Activated naive CD8-positive, alpha-beta T cell (primary cell): ENCODE results near the gene PCSK5.

Experiments
- H3K27ac Mint-ChIP-seq: one replicate; pipeline ENCODE4 v1.8.0; 2021; ENCODE audit warnings: mixed read lengths
- H3K27me3 Mint-ChIP-seq: one replicate; pipeline ENCODE4 v1.8.0; 2021; ENCODE audit warnings: mixed read lengths
- H3K36me3 Mint-ChIP-seq: one replicate; pipeline ENCODE4 v1.8.0; 2021; ENCODE audit warnings: mixed read lengths
- H3K4me1 Mint-ChIP-seq: one replicate; pipeline ENCODE4 v1.8.0; 2021; ENCODE audit warnings: low read depth, mixed read lengths
- H3K4me3 Mint-ChIP-seq: one replicate; pipeline ENCODE4 v1.8.0; 2021; ENCODE audit warnings: mild to moderate bottlenecking, mixed read lengths
- H3K9me3 Mint-ChIP-seq: one replicate; pipeline ENCODE4 v1.8.0; 2021; ENCODE audit warnings: low read depth, mixed read lengths

The PCSK5 gene

DNA sequence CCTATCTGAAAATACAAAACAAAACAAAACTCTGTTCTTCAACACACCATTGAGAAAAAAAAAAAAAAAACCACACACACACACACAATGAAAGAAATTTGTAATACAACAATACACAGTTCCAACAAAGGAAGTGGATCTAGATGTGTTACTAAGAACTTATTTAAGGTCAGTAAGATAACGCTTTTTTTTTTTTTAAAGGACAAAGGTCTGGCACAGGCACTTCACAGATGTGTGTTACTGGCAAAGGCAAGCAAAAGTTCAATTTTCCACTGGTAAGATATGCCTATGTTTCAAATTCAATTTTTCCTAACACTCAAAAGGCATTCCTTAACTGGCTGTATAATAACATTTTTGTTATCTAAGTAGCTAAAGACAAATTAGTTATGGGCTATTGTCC lies 500.2 kb downstream of the PCSK5 start:
- H3K27me3 Mint-ChIP-seq, result no peaks in the 10 kb centered on the region
- peaks cover 21% of the 10 kb centered on the region for H3K36me3 Mint-ChIP-seq
- no peak overlapping the region for H3K4me3 Mint-ChIP-seq
- H3K27ac Mint-ChIP-seq, result no peak overlapping the region
- no peaks in the 10 kb centered on the region for H3K9me3 Mint-ChIP-seq
- peaks cover 36% of the 10 kb centered on the region for H3K4me1 Mint-ChIP-seq

DNA sequence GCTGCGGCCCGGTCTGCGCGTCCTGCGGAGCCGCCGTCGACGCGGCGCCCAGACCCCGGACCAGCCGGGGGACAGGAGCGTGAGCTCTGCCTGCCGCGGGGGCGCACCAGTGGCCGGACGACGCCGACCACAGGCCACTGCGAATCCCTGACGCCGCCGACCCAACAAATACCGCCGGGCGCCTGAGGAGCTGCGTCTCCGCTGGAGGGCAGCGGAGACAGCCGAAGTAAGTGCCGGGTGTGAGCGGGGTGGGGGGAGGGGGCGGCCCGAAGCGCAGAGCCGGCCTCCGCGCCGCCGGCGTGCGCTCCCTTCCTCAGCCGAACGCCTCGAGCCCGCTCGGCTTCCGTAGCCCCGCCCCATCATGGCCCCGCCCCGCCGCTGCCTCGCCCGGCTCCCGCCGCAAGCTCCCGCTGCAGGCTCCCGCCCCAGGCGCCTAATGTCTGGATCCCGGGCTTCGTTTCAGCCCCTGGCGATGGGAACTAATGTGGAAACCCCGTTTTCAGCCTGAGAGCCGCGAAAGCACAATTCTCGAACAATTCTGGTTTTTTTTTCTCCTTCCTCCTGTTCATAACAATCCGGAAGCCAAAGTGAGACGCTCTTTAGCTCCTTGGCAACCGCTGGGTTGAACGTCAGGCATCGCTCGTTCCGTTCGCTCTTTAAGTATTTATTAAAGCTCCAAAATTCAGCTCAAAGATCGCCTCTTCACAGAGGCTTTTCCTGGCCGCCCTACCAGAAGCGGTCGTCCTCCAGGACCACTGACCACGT lies 503.9 kb downstream of the PCSK5 start, which contains the start of gene RFK:
Gene RFK (minus strand): TSS at position 232 of the 765 bp plus-strand sequence. CDS start 255 bp downstream, outside the sequence.
- H3K27ac Mint-ChIP-seq, result peak within 1 kb of the TSS; percentile 97
- no peaks in the 10 kb centered on the region for H3K9me3 Mint-ChIP-seq
- H3K4me3 Mint-ChIP-seq, result peak within 1 kb of the TSS; percentile 99
- peaks cover 33% of the 10 kb centered on the region for H3K4me1 Mint-ChIP-seq
- no peaks in the 10 kb centered on the region for H3K27me3 Mint-ChIP-seq
- H3K36me3 Mint-ChIP-seq, result peaks cover 14% of the 10 kb centered on the region

DNA sequence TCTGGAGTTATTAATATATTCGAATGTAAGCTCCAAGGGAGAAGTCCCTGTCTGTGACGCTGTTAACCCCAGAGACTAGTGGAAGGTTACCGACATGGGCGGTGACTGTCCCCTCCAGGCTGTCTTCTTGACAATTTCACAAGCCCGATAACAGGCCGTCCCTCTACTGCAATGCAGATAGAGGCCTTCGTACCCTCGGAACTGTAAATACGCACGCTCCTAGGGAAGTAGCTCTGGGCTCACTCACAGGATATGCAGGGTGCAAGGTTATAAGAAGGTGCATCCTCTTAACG lies 504.4 kb downstream of the PCSK5 start:
- Mint-ChIP-seq H3K27ac (peak overlapping the region; percentile 97), H3K4me1 (peaks cover 33% of the 10 kb centered on the region), H3K4me3 (peak overlapping the region; percentile 99), H3K27me3 (no peaks in the 10 kb centered on the region), H3K9me3 (no peaks in the 10 kb centered on the region), H3K36me3 (peaks cover 14% of the 10 kb centered on the region)

DNA sequence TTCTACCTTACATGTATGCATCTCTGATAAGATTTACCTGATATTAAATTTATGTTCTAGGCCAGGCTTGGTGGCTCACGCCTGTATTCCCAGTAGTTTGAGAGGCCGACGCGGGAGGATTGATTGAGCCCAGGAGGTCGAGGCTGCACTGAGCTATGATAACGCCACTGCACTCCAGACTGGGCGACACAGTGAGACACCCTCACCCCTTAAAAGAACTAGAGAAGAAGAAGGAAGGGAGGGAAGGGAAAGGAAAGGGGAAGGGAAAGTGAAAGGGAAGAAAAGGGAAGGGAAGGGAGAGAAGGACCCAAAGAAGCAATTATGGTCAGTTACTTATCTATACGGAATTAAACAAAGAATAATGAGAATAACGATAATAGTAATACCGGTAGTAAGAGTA lies 504.9 kb downstream of the PCSK5 start:
- H3K36me3 Mint-ChIP-seq, result peaks cover 14% of the 10 kb centered on the region
- H3K27me3 Mint-ChIP-seq, result no peaks in the 10 kb centered on the region
- H3K4me3 Mint-ChIP-seq, result peak overlapping the region; percentile 40
- H3K4me1 Mint-ChIP-seq, result peaks cover 33% of the 10 kb centered on the region
- H3K27ac Mint-ChIP-seq, result peak overlapping the region; percentile 70
- H3K9me3 Mint-ChIP-seq, result no peaks in the 10 kb centered on the region

GRCh38 chr9:76396144-76396543 lies 505.7 kb downstream of the PCSK5 start:
- H3K27me3 Mint-ChIP-seq, result no peaks in the 10 kb centered on the region

GRCh38 chr9:76396597-76396996 lies 506.1 kb downstream of the PCSK5 start:
- H3K27me3 Mint-ChIP-seq, result no peaks in the 10 kb centered on the region
- H3K36me3 Mint-ChIP-seq, result peaks cover 10% of the 10 kb centered on the region
- H3K27ac Mint-ChIP-seq, result no peak overlapping the region
- no peak overlapping the region for H3K4me3 Mint-ChIP-seq
- peaks cover 26% of the 10 kb centered on the region for H3K4me1 Mint-ChIP-seq
- H3K9me3 Mint-ChIP-seq, result no peaks in the 10 kb centered on the region

More at GRCh38 chr9:76396144-76396543, 505.7 kb downstream of the PCSK5 start:
- peaks cover 10% of the 10 kb centered on the region for H3K36me3 Mint-ChIP-seq
- H3K4me3 Mint-ChIP-seq, result no peak overlapping the region
- no peak overlapping the region for H3K27ac Mint-ChIP-seq
- H3K9me3 Mint-ChIP-seq, result no peaks in the 10 kb centered on the region
- H3K4me1 Mint-ChIP-seq, result peaks cover 27% of the 10 kb centered on the region

DNA sequence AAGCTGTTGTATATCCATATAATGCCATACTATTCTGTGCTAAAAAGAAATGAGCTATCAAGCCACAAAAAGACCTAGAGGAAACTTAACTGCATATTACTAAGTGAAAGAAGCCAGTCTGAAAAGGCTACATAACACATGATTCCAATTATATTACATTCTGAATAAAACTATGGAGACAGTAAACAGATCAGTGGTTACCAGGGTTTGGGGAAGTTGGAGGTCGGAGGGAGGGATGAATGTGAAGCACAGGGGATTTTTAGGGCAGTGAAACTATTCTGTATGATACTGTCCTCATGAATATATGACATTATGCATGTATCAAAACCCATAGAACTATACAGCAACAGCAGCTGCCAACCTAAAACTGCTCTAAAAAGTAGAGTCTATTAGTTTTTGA lies 509.4 kb downstream of the PCSK5 start:
- Mint-ChIP-seq H3K36me3 (no peaks in the 10 kb centered on the region), H3K27me3 (no peaks in the 10 kb centered on the region), H3K9me3 (no peaks in the 10 kb centered on the region), H3K4me1 (peaks cover 16% of the 10 kb centered on the region), H3K27ac (no peak overlapping the region), H3K4me3 (no peak overlapping the region)

DNA sequence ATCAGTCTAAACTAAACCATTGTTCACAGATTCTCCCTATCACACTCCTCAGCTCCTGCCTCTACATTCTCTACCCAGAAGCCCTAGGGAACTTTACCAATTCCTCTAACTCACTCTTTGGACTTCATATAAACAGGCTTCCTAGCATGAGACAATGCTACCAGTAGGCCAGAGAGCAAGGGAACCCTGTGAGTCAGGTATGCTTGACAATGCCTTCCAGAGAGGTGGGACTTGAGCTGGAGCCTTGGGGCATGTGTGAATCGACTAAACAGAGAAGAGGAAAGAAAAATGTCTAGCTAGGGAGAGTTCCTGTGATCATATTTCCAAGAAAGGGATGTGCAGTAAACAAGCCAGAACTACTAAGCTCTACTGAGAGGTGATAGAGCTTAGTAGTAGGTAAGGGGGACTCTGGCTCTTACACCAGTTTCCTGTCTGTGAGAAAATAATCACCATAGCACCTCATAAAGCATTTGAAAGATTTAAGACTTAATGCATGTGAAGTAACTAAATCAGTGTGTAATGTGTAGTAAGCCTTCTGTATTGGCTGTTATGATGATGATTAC lies 510.1 kb downstream of the PCSK5 start:
- Mint-ChIP-seq H3K27ac (no peak overlapping the region), H3K9me3 (no peaks in the 10 kb centered on the region), H3K36me3 (no peaks in the 10 kb centered on the region), H3K27me3 (no peaks in the 10 kb centered on the region), H3K4me1 (peaks cover 10% of the 10 kb centered on the region), H3K4me3 (no peak overlapping the region)

- no peaks in the 10 kb centered on the region for H3K27me3 Mint-ChIP-seq
Measured at GRCh38 chr9:76401176-76401575, 510.7 kb downstream of the PCSK5 start.

GRCh38 chr9:76401580-76402354 lies 511.3 kb downstream of the PCSK5 start:
- H3K4me1 Mint-ChIP-seq, result peaks cover 10% of the 10 kb centered on the region
- no peak overlapping the region for H3K4me3 Mint-ChIP-seq
- no peaks in the 10 kb centered on the region for H3K9me3 Mint-ChIP-seq
- no peaks in the 10 kb centered on the region for H3K27me3 Mint-ChIP-seq
- H3K27ac Mint-ChIP-seq, result no peak overlapping the region
- H3K36me3 Mint-ChIP-seq, result no peaks in the 10 kb centered on the region

More at GRCh38 chr9:76401176-76401575, 510.7 kb downstream of the PCSK5 start:
- Mint-ChIP-seq H3K27ac (no peak overlapping the region), H3K9me3 (no peaks in the 10 kb centered on the region), H3K4me1 (peaks cover 10% of the 10 kb centered on the region), H3K4me3 (no peak overlapping the region), H3K36me3 (no peaks in the 10 kb centered on the region)

GRCh38 chr9:76403352-76403751 lies 512.9 kb downstream of the PCSK5 start:
- Mint-ChIP-seq H3K4me3 (peak overlapping the region; percentile 67), H3K27ac (peak overlapping the region; percentile 81), H3K9me3 (no peaks in the 10 kb centered on the region), H3K36me3 (no peaks in the 10 kb centered on the region), H3K27me3 (no peaks in the 10 kb centered on the region), H3K4me1 (peaks cover 10% of the 10 kb centered on the region)

DNA sequence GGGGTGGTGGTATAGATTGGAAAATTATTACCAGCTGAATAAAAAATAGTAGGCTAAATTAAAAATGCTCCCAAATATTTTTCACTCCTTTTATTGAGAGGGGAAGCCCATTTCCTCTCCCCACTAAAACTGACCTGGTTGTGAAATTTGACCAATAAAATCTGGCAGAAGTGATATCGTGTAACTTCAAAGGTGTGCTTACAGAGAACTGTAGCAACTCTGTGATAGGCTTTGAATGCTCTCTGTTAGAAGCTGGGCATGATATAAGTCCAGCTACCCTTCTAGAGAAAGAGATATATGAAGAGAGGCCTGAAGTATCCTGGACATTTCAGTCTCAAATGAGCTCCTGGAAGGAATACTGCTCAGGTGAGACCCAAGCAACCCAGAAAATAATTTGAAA lies 513.9 kb downstream of the PCSK5 start:
- H3K4me3 Mint-ChIP-seq, result no peak overlapping the region
- H3K27ac Mint-ChIP-seq, result no peak overlapping the region
- peaks cover 10% of the 10 kb centered on the region for H3K4me1 Mint-ChIP-seq
- no peaks in the 10 kb centered on the region for H3K36me3 Mint-ChIP-seq
- no peaks in the 10 kb centered on the region for H3K9me3 Mint-ChIP-seq
- no peaks in the 10 kb centered on the region for H3K27me3 Mint-ChIP-seq

DNA sequence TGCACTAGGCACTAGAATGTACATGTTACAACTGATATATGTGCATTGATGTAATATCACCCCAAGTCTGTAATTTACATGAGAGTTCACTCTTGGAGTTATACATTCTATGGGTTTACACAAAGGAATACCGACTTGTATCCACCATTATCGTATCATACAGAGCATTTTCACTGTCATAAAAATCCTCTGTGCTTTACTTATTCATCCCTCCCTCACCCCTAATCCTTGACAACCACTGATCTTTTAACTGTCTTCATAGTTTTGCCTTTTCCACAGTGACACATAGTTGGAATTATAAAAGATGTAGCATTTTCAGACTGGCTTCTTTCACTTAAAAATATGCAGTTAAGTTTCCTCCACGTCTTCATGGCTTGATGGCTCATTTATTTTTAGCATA lies 514.9 kb downstream of the PCSK5 start:
- Mint-ChIP-seq H3K27ac (no peak overlapping the region), H3K27me3 (no peaks in the 10 kb centered on the region), H3K4me1 (peaks cover 10% of the 10 kb centered on the region)

DNA sequence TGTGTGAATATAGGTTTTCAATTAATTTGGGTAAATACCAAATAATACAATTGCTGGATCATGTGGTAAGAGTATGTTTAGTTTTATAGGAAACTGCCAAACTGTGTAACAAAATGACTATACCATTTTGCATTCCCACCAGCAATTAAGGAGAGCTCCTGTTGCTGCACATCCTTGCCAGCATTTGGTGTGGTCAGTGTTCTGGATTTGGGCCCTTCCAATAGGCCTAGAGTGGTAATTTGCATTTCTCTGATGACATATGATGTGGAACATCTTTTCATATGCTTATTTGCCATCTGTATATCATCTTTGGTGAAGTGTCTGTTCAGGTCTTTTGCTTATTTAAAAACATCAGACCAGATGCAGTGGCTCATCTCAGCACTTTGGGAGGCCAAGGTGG lies 515.4 kb downstream of the PCSK5 start:
- Mint-ChIP-seq H3K4me1 (peaks cover 9% of the 10 kb centered on the region), H3K36me3 (no peaks in the 10 kb centered on the region), H3K27ac (no peak overlapping the region), H3K27me3 (no peaks in the 10 kb centered on the region), H3K4me3 (no peak overlapping the region), H3K9me3 (no peaks in the 10 kb centered on the region)

More for the DNA sequence above, 514.9 kb downstream of the PCSK5 start:
- Mint-ChIP-seq H3K4me3 (no peak overlapping the region), H3K9me3 (no peaks in the 10 kb centered on the region), H3K36me3 (no peaks in the 10 kb centered on the region)
